ENCODE results near the gene YIPF6. TPM values are rescaled to one million over a fixed set of nuclear protein-coding genes. Genes with fewer than 3 reads are reported as not detected.

YIPF6 gene
- total and polyA plus RNA-seq, 9 of the 15 experiments (the other 6 are each of a cell fraction or from before 2014, with no cell fraction given), result 7.7 to 44.2 (median 22.4) TPM

DNA sequence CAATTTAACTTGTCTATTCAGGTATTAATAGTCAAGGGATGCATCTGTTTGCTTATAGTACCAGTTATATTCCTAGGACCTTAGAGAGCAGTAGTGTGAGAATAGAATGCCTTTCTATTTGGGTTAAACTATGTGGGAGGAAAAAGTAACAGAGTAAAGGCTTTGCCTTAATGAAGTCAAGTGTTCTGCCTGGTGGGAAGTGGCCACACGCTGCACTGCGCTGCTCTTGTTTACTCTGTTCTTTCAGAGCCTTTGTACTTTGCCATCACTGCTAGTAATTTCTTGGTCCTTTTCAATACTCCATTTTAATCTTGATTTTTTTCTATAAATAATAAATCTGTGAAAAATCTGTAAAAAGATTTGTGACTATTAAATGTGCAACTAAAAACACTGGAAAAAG, 38.0 kb downstream of the YIPF6 start:
- FAIRE-seq (no peak), DNase-seq (ENCODE audit: extremely low read depth in 1 of 4, low spot score in 3 of 4) (no peak), ATAC-seq (no peak)
- in situ Hi-C loops (cut with MboI), result no loop called here
- ChIA-PET POLR2A (no interaction called here), CTCF (ENCODE audit: low intra/inter-chr PET ratio) (no interaction called here)
- no peak overlapping the region for H3K9ac ChIP-seq (ENCODE audit: insufficient read depth in 1 of 2, low read depth in 2 of 2, low read length in 2 of 2)
- no peak overlapping the region for H2AFZ ChIP-seq (ENCODE audit: low read depth, low read length)
- TF ChIP-seq ZC3H11A (IDR thresholded peaks at IDR 0.05; ENCODE audit: low read depth, low read length), result no peak
- TF ChIP-seq KLF16 (IDR thresholded peaks at IDR 0.05), result no peak
- no peak for TF ChIP-seq SOX6 (IDR thresholded peaks at IDR 0.05)
- TF ChIP-seq, protein P1, sequence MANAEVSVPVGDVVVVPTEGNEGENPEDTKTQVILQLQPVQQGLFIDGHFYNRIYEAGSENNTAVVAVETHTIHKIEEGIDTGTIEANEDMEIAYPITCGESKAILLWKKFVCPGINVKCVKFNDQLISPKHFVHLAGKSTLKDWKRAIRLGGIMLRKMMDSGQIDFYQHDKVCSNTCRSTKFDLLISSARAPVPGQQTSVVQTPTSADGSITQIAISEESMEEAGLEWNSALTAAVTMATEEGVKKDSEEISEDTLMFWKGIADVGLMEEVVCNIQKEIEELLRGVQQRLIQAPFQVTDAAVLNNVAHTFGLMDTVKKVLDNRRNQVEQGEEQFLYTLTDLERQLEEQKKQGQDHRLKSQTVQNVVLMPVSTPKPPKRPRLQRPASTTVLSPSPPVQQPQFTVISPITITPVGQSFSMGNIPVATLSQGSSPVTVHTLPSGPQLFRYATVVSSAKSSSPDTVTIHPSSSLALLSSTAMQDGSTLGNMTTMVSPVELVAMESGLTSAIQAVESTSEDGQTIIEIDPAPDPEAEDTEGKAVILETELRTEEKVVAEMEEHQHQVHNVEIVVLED (CRISPR knock-in tag; IDR thresholded peaks at IDR 0.05), result no peak
- TF ChIP-seq POLR3A (IDR thresholded peaks at IDR 0.05; ENCODE audit: borderline replicate concordance, extremely low read depth, insufficient read depth, insufficient read length), result no peak
- TF ChIP-seq PRMT5 (CRISPR knock-in tag; IDR thresholded peaks at IDR 0.05), result no peak
- no TSS peak for BruUV-seq (replicated peaks)
- H3K79me2 ChIP-seq (ENCODE audit: control insufficient read depth, insufficient read depth, low read length), result no peaks in the 10 kb centered on the region
- intact Hi-C loops (cut with micrococcal nuclease), result no loop called here
- peaks cover 22% of the 10 kb centered on the region for H3K36me3 ChIP-seq (ENCODE audit: control insufficient read depth, insufficient read depth, low read length)
- no peaks in the 10 kb centered on the region; the same call in 1 of the 2 replicates for H4K20me1 ChIP-seq (replicated peaks; ENCODE audit: control insufficient read depth, insufficient read depth, low read length)
- H3K4me3 ChIP-seq, result no peak overlapping the region
- no peaks in the 10 kb centered on the region for H3K9me1 ChIP-seq (ENCODE audit: control insufficient read depth, insufficient read depth, low read length)
- 90% methylated on average over 2 of the region's 2 CpGs for WGBS (ENCODE audit: insufficient coverage, low coverage, missing lambda C conversion rate)
- no peaks in the 10 kb centered on the region for H3K27me3 ChIP-seq (ENCODE audit: control insufficient read depth in 2 of 2, insufficient read depth in 2 of 2, low read length in 2 of 2)
- H3K4me2 ChIP-seq (ENCODE audit: insufficient read depth, low read length), result no peak overlapping the region
- H3K27ac ChIP-seq (ENCODE audit: extremely low read depth, low read depth, low read length), result no peak overlapping the region
- H3K4me1 ChIP-seq (replicated peaks in 1 of 2; ENCODE audit: control insufficient read depth in 2 of 2, insufficient read depth in 2 of 2, low read length in 2 of 2), result no peaks in the 10 kb centered on the region
- H3K9me3 ChIP-seq (replicated peaks; ENCODE audit: control insufficient read depth, insufficient read depth, low read depth, low read length), result no peaks in the 10 kb centered on the region

Measured in K562 (cell line).